ENCODE data around the gene ISM2.

- TF ChIP-seq, protein P1, sequence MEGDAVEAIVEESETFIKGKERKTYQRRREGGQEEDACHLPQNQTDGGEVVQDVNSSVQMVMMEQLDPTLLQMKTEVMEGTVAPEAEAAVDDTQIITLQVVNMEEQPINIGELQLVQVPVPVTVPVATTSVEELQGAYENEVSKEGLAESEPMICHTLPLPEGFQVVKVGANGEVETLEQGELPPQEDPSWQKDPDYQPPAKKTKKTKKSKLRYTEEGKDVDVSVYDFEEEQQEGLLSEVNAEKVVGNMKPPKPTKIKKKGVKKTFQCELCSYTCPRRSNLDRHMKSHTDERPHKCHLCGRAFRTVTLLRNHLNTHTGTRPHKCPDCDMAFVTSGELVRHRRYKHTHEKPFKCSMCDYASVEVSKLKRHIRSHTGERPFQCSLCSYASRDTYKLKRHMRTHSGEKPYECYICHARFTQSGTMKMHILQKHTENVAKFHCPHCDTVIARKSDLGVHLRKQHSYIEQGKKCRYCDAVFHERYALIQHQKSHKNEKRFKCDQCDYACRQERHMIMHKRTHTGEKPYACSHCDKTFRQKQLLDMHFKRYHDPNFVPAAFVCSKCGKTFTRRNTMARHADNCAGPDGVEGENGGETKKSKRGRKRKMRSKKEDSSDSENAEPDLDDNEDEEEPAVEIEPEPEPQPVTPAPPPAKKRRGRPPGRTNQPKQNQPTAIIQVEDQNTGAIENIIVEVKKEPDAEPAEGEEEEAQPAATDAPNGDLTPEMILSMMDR (conservative IDR thresholded peaks at IDR 0.05; ENCODE audit: low read depth in 2 of 2) = no peak
- TF ChIP-seq JUNB (IDR thresholded peaks at IDR 0.05; ENCODE audit: unreplicated experiment) = no peak
- no peak for TF ChIP-seq EZH2 (IDR thresholded peaks at IDR 0.05; ENCODE audit: low read depth, unreplicated experiment)
- TF ChIP-seq EZH2phosphoT487 (IDR thresholded peaks at IDR 0.05; ENCODE audit: unreplicated experiment) = no peak
- no peak for TF ChIP-seq ZNF114 (CRISPR knock-in tag; IDR thresholded peaks at IDR 0.05)
- no peak for TF ChIP-seq POLR2AphosphoS5 (IDR thresholded peaks at IDR 0.05; ENCODE audit: low read depth)
- no peak for TF ChIP-seq STAT1 (IDR thresholded peaks at IDR 0.05; ENCODE audit: unreplicated experiment)
- no peak for TF ChIP-seq REST (IDR thresholded peaks at IDR 0.05; ENCODE audit: unreplicated experiment)
- no peak for TF ChIP-seq CREB1 (CRISPR knock-in tag; IDR thresholded peaks at IDR 0.05; ENCODE audit: low read depth)
- no peak for TF ChIP-seq NANOG (IDR thresholded peaks at IDR 0.05; ENCODE audit: borderline replicate concordance)
- TF ChIP-seq ZNF331 (CRISPR knock-in tag; IDR thresholded peaks at IDR 0.05; ENCODE audit: low read depth) = no peak
- TF ChIP-seq ETS1 (IDR thresholded peaks at IDR 0.05) = no peak
Observed at GRCh38 chr14:77490347-77490986, 8.1 kb downstream of the ISM2 start.

Measured in GM23338 (cell line).